Stimulated activated CD4-positive, alpha-beta T cell treated with anti-CD3 and anti-CD28 coated beads, Interleukin-12 subunit alpha, Interleukin-12 subunit beta, amount 100 ng/mL, for 24 hours (primary cell): ENCODE measurements around the gene RSBN1L.
"Not testable (repeated sequence)": the region's sequence is repeated elsewhere in the genome, so short reads cannot be mapped to it uniquely, and the experiment has no call there.

Source experiments
- DNase-seq, 2 experiments: peaks; one replicate each; pipeline ENCODE4 v3.0.0-alpha.2; 2020; ENCODE audit warnings: low read depth in 2 of 2

RSBN1L gene

DNA sequence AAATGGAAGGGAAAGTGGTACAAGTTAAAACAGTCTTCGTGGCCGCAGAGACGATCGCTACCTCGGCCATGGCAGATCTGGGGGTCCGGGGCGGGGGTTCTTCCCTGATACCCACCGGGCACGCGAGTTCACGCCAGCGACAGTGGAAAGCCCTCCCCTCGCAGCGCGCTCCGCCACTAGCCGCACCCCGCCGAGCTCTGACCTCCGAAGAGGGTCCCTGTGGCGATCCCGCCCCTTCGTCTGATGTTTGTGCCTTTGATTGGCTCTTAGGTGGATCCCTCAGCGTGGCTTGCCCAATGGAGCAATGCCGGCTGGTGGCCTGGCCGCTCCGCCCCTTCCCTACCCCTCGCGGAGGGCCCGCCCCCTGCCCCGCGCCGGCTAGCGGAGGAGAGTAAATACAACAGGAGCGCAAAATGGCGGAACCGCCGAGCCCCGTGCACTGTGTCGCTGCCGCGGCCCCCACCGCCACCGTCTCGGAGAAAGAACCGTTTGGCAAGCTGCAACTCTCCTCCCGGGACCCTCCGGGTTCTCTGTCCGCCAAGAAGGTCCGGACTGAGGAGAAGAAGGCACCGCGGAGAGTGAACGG is at the start of gene RSBN1L:
RSBN1L (plus strand) TSS at position 403 of the 586 bp plus-strand sequence; CDS start at position 414, 11 bp downstream.
- DNase-seq, result peak; percentile 97

DNA sequence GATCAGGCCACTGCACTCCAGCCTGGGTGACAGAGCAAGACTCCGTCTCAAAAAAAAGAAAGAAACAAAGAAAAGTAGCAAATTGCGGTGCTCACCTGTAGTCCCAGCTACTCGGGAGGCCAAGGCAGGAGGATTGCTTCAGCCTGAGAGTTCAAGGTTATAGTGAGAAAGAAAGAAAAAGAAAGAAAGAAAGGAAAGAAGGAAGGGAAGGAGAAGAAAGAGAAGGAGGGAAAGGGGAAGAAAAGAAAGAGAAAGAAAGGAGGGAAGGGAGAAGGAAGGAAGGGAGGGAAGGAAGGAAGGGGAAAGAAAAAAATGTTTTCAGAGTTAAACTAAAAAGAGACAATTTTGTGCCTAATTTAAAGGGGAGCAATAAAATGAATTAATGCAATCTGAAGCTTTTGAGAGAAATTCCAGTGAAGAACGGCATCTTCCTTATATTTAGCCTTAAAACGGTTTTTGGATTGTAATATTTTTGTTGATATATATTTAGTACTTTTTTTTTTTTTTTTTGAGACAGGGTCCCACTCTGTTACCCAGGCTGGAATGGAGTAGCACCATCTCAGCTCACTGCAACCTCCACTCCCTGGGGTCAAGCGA is 47.4 kb upstream of the RSBN1L start:
- DNase-seq, result no peak

DNA sequence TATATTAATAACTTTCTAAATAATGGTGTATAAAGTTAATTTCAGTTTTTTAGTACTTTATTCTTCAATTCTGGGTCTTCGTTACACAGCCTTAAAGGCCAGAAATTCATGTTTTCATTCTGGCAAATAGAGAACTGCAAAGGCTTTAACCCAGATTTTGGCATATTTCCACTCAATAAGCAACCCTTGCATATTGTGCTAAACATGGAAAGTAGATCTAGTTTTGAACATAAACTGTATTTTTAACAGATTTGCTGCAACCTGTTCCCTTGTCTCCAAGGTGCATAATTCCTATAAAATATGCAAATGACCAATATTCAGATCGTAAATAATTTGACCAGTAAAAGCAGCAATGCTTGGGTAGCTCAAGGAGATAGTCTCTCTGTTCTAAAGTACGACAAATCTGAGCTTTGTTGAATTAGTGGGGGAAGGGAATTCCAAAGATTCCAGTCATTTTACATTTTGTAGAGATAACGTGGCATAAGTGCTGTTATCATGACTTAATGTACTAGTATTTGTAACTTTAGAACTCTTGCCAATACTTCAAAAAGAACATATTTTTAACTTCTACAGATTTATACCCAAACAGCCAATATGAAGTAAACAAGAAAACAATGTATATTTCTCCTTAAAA is 46.4 kb upstream of the RSBN1L start:
- DNase-seq, result no peak

DNA sequence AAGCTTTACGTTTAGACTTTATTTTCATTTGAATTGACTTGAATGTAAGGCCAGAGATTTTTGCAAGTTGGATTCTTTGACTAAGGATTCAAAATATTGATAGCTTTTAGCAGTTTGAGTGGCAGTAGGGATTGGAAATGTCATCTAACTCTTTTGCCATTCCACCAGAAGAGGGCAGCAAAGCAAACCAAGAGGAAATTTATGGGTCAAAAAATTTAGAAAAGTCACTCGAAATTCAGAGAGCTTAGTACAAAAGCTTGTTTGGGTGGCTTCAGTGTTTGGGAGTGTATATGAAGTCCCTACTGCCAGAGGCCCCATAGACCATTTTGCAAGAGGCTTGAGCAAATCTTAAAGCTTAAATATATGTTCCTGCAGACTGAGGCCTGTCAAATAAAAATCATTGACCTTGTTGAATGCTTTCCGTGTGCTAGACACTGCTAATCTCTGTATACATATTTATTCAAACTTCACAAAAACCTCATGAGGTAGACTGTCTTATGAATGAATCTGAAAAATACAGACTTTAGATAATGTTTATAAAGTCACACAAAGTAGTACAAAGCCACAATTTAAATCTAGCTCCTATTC is 44.6 kb upstream of the RSBN1L start:
- DNase-seq, result no peak

DNA sequence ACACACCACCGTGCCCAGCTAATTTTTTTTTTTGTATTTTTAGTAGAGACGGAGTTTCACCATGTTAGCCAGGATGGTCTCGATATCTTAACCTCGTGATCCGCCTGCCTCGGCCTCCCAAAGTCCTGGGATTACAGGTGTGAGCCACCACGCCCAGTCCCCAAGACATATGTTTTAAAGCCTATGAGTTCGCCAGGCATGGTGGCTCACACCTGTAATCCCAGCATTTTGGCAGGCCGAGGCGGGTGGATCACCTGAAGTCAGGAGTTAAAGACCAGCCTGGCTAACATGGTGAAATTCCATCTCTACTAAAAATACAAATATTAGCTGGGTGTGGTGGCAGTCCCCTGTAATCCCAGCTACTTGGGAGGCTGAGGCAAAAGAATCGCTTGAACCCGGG is 43.4 kb upstream of the RSBN1L start:
- DNase-seq, result not testable (repeated sequence)

DNA sequence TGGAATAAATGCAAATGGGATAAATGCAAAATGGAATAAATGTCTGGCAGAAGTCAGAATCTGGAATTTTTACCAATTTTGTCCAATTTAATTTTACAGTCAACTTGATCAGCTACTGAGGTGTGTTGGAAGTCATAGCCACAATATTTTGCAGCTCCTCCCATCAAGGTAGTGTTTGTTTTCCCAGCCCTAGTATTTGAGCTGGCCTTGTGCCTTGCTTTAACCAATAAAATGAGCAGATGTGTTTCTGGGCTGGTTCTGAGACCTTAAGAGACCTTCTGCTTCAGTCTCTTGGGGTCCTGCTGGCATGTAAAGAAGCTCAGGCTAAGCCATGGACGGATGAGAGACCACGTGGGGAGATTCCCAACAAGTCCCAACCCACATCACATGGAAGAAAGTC is 42.7 kb upstream of the RSBN1L start:
- DNase-seq, result no peak

DNA sequence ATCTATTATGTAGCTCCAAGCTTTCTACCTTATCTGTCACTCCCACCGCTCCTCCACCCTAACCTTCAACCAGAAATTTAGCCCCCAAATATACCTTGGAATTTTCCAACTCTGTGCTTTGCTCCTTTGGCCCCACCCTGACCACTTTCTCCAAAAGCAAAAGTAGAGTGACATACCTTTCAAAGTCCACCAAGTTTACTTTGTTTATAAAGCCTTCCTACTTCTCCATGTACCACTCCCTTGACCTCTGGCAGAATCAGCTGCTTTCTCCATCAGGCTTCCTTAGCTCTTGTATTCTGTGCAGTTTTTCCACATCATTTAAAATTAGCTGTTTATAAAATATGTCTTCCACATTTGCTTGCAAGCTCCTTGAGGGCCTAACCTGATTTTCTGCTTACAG is 40.9 kb upstream of the RSBN1L start:
- DNase-seq, result no peak

DNA sequence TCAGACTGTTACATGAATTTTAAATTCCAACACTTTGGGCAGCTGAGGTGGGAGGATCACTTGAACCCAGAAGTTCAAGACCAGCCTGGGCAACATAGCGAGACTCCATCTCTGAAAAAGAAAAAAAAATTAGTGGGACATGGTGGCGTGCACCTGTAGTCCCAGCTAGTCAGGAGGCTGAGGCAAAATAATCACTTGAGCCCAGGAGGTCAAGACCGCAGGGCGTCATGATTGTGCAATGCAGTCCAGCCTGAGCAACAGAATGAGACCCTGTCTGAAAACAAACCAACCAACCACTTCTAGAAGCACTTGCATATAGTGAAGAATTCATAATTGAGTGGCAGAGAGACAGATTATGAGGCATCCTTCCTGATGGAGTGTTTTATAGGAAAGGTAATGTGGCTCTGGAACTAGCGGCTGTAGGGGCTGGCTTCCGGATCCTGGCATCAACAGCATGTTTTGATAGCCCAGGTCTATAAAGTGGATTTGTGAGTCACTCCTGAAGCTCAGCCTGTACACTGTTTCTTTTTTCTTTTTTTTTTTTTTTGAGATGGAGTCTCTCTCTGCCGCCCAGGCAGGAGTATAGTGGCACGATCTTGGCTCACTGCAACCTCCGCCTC is 40.3 kb upstream of the RSBN1L start:
- no peak for DNase-seq

DNA sequence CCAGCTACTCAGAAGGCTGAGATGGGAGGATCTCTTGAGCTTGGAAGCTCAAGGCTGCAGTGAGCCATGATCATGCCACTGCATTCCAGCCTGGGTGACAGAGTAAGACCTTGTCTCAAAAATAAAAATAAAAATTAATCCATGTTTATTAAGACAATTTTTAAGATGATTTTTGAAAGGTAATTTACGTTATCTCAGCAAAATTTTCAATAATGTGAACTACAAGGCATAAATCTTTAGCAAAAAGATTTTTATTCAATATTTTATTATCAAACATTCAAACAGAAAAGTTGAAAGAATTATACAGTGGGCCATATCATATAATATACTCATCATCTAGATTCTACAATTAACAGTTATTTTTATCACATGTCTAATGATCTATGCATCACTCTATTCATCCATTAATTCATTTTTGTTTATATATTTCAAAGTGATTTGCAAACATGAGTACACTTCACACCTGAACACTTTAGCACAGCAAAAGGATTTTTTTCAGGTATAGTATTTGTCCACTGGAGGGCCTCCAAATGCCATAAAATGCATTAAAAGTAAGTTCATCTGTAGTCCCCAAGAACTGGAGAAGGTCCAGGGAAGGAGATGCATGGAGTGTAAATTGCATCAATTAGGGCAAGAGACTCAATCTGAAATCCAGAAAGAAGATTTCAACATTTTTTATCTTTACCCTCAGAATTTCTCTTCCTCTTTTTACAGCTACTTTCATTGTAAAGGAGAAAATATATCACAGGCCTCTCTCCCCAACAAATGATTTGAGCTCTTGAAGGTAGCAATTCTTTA is 38.6 kb upstream of the RSBN1L start:
- no peak for DNase-seq

DNA sequence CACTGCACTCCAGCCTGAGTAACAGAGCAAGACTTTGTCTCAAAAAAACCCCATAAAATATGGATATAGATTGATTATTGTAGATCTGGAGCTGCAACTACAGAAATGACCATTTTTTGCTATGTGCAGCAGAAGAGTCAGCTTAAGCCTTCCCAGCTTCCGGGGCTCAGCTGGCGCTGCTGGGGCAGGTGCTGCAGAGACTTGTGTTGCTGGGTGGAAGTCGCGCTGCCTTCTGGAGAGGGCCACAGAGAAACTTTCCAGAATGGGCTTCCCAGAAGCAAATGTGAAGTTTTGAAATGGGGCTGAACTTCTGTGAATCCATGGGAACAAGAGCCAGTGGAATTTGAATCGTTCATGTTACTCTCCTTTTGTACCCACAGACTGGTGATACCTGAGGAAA is 37.3 kb upstream of the RSBN1L start:
- DNase-seq, result no peak

DNA sequence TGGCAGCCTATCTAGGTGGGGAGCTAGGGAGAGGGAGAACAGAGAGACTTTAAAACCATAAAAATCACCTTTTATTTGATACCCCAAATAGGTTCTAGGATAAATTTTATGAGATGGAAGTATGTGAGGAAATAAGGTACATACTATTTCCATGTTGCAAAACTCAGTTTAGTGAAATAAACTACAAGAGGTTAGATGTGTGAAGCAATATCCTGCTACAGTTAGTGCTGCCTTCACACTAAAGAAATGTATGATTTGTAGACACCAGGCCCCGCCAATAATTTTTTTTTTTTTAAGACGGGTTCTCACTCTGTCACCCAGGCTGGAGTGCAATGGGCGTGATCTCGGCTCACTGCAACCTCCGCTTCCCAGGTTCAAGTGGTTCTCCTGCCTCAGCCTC is 34.4 kb upstream of the RSBN1L start:
- DNase-seq, result no peak

DNA sequence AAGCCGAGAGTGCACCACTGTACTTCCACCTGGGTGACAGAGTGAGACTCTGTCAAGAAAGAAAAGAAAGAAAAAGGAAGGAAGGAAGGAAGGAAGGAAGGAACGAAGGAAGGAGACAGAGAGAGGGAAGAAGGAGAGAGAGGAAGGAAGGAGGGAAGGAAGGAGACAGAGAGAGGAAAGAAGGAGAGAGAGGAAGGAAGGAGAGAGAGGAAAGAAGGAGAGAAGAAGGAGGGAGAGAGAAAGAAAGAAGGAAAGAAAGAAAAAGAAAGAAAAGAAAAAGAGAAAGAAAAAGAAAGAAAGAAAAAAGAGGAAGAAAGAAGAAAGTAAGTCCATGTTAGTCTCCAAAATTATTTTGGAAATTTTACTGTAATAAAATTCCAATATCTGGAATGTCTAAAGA is 33.4 kb upstream of the RSBN1L start:
- no peak for DNase-seq

DNA sequence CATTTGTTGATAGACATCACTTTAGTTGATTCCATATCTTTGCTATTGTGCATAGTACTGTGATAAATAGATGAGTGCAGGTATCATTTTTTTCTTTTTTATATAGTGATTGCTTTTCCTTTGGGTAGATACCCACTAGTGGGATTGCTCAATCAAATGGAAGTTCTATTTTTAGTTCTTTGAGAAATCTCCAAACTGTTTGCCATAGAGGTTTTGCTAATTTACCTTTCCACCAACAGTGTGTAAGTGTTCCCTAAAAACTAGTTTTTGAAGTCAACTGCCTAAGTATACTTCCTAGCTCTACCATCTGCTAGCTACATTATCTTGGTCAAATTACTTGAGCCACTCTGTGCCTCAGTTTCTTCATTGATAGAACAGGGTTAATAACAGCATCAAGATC is 31.5 kb upstream of the RSBN1L start:
- no peak for DNase-seq

DNA sequence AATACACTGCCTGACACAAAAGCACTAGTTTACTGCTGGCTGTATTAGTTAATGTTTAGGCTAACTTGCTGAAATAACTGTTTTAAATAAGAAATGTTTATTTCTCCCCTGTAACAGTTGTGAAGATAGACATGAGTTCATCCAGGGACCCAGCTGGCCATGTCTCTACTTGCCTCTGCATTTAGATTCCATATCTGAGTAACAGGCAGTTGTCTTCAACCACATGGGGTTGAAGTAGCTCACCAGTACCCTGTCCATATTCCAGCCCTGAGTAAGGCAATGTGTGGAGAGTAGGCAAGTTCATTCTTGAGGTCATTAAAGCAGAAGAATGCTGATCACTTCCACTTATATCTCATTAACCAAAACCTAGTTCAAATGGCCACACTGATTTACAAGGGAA is 31.1 kb upstream of the RSBN1L start:
- DNase-seq, result no peak

DNA sequence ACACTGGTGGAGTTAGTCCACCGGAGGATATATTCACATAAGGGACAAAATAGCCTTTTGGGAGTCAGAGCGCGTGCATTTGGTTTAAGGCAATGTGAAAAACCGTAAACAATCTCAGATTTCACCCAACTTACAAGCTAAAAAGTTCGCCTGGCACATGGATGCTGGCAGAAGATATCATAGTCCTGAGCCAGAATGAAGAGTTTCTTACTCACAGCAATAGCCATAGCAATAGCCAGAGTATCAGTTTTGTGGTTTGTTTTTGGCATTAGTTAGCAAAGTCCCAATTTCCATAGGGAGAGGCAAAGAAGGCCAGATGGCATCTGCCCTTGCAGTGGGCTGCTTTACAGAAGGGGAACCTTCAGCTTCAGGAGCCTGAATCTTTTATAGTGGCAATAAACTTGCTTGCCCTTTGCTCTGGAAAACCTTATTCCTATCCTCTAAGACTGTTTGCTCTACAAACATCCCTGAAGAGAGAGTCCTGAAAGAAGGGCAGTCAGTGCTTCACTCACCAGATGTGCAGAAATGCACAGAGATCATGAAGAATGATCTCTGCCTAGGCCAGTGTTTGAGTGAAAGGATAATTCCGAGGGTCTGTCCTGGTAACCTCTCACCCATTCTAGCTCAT is 28.7 kb upstream of the RSBN1L start:
- DNase-seq, result no peak

DNA sequence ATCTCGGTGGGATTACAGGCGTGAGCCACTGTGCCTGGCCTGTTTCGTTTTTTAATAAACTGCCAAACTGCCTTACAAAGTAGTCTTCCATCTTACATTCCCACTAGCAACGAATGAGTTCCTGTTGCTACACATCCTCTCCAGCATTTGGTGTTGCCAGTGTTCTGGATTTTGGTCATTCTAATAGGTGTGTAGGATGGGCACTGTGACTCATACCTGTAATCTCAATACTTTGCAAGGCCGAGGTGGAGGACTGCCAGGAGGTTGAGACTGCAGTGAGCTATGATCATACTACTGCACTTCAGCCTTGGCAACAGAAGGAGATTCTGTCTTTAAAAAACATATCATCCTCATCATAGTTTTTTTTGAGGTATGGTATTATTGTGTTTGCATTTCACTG is 21.4 kb upstream of the RSBN1L start:
- no peak for DNase-seq

DNA sequence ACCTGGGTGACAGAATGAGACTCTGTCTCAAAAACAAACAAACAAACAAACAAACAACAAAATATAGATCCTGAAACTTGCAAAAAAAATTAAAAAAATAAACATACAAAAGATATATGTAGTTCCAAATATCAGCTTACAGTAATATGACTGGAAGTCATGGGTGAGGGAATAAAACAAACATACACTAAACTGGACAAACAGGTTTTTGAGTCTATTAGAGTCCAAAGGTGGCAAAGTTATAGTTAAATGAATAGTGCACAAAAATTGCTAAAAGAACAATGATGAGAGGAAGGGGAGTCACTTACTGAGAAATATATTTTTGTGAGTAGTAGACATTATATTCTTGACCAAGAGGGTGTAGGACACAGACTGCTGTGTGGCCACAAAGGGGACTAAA is 16.7 kb upstream of the RSBN1L start:
- no peak for DNase-seq

DNA sequence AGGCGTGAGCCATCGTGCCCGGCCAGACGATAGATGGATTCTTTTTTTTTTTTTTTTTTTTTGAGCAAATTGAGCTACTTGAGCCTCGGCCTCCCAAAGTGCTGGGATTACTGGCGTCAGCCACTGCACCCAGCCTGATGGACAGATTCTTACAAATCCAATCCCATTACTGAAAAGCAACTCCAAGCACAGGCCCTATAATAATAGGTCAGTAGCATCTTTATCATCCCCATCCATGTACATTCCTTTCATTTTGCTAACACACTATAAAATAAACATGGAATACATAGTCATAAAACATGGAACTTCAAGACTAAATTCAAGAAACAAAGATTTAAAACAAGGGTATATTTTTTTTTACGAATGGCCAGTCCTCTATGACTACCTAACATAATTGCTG is 16.0 kb upstream of the RSBN1L start:
- no peak for DNase-seq

DNA sequence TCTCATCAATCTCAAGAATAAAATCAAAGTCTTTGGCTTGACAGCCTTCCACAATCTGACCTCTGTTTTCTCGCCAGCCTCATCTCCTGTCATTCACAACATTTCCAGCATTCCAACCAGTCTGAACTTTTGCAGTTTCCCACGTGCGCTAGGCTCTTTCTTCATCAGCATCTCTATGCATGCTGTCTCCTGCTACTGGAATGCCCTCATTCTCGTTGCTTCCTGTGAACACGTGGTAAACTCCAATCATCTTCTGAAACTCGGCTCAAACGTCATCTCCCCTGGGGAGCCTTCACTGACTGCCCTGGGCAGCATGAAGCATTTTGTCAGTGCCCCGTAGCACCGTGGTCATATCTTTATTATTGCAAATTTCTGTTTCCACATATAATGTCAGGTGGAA is 12.2 kb upstream of the RSBN1L start:
- no peak for DNase-seq

DNA sequence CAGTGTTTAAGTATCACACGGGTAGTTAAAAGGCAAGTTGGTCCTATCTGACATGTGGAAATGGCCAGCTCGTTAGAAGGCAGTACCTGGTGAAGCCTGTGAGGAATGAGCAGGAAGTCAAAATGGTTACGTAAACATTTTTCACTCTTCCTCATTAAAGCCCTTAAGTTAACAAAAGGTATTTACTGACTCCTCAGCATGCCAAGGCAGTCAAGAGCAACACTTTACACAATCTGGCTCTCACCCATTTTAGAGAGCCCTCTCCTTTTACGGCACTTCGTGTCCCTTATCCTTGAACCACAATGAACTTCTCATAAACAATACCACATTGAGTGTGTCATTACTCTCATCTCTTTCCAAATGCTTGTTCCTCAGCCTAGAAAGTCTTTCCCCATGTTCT is 11.0 kb upstream of the RSBN1L start:
- DNase-seq, result no peak

DNA sequence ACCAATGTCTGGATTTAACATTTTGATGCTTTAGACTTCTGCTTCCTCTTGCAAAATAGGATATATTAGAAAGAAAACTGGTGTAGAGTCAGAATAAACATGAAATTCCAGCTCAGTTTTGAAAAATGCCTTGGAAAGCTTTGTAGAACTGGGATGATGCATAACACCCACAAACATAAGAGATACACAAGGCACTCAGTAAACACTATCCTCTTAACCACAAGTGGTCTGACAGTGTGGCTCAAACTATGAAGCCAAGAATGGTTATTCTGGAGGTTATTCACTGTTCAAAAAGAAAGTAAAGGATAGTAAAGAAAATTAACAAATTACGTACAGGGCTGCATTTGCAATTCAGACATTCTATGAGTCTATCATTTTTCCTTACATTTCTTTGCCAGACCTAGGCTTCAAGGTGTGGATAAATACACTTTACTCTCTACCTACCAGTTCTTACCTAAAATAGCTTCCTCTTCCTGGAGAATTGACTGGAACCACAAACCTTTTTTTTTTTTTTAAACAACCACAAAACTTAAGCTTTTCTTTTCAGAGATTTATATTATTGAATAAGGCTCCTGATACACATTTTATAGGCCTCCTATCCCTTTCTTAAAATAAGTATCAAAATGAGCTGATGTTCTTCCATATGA is 9.0 kb upstream of the RSBN1L start:
- DNase-seq, result no peak
